ENCODE data around the gene GKN2.

The GKN2 gene, protein sequence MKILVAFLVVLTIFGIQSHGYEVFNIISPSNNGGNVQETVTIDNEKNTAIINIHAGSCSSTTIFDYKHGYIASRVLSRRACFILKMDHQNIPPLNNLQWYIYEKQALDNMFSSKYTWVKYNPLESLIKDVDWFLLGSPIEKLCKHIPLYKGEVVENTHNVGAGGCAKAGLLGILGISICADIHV

DNA sequence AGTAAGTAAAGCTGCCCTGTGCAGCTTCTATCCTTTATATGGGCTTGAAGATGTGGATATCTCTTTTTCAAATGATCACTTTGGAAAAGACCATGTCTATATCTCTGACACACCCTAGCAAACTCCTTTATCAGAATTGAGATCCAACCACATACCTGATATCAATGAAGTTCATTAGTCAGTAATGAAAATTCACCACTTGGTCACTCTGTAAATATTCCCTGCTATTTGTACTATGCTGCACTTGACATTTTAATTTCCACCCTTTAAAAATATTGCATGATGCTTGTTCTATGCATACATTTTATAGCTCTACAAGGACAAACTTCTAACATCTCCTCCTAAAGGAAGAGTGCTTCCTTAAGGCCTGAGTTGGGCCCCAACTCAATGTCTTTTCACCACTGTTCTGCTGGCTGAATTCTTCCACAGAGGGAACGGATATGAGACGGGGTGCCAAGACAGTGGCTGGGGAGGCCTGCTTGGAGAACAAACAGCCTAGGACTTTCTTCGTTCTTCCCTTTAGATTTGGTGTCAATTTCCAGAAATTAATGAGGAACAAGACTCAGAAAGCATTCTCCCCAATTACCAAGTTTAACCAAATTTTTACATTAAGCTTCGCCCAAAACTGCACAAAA is at the start of gene GKN2:
Gene GKN2 (minus strand): TSS at position 7 of the 635 bp plus-strand sequence. CDS start 32 bp downstream, outside the sequence.
- DNase-seq (ENCODE audit: low read depth) = no peak
- Histone ChIP-seq H3K4me1 (ENCODE audit: control insufficient read depth, insufficient read depth, low read length) (no peaks in the 10 kb centered on the region), H3K27me3 (replicated peaks; ENCODE audit: control insufficient read depth, insufficient read depth, low read length) (no peaks in the 10 kb centered on the region), H3K36me3 (ENCODE audit: control insufficient read depth, insufficient read depth, low read length, severe bottlenecking) (no peaks in the 10 kb centered on the region), H3K9ac (ENCODE audit: low read length) (no peak within 1 kb of the TSS), H3K4me3 (ENCODE audit: low read length) (no peak within 1 kb of the TSS), H3K9me3 (ENCODE audit: control insufficient read depth, low read length) (no peaks in the 10 kb centered on the region)

DNA sequence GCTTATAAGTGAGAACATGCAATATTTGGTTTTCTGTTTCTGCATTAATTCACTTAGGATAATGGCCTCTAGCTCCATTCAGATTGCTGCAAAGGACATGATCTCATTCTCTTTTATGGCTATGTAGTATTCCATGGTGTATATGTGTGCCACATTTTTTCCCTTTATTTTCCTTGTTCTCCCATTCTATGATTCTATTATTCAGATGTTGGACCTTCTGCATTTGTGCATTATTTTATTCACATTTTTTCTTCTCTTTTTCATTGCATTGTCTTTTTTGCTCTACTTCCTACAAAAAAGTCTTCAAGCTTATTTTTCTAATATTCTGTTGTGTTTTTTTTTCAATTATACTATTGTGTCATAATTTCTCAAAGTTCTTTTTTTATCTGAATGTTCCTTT is 49.2 kb upstream of the GKN2 start:
- H3K9me3 ChIP-seq (ENCODE audit: control insufficient read depth, low read length) = peaks cover 25% of the 10 kb centered on the region
- DNase-seq (ENCODE audit: low read depth) = no peak
- peaks cover 3% of the 10 kb centered on the region for H3K4me1 ChIP-seq (ENCODE audit: control insufficient read depth, insufficient read depth, low read length)
- H3K27me3 ChIP-seq (replicated peaks; ENCODE audit: control insufficient read depth, insufficient read depth, low read length) = no peaks in the 10 kb centered on the region
- H3K36me3 ChIP-seq (ENCODE audit: control insufficient read depth, insufficient read depth, low read length, severe bottlenecking) = no peaks in the 10 kb centered on the region
- peak overlapping the region; percentile 3 for H3K4me3 ChIP-seq (ENCODE audit: low read length)
- no peak overlapping the region for H3K9ac ChIP-seq (ENCODE audit: low read length)

DNA sequence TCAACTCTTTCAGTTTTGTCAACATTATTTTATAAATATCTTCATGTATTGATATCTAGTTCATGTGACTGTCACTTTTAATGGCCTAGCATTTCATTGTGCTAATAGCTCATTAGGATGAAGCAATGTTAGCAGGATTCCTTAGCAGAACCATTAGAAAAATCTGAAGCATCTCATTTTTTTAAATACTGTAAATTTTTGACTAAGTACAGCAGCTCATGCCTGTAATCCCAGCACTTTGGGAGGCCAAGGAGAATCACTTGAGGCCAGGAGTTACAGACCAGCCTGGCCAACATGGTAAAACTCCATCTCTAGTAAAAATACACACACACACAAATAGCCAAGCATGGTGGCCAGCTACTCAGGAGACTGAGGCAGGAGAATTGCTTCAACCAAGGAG is 44.7 kb upstream of the GKN2 start:
- Histone ChIP-seq H3K27me3 (replicated peaks; ENCODE audit: control insufficient read depth, insufficient read depth, low read length) (no peaks in the 10 kb centered on the region), H3K9ac (ENCODE audit: low read length) (no peak overlapping the region), H3K4me1 (ENCODE audit: control insufficient read depth, insufficient read depth, low read length) (peaks cover 18% of the 10 kb centered on the region), H3K36me3 (ENCODE audit: control insufficient read depth, insufficient read depth, low read length, severe bottlenecking) (no peaks in the 10 kb centered on the region), H3K4me3 (ENCODE audit: low read length) (no peak overlapping the region), H3K9me3 (ENCODE audit: control insufficient read depth, low read length) (peaks cover 18% of the 10 kb centered on the region)
- DNase-seq (ENCODE audit: low read depth) = peak; percentile 19

DNA sequence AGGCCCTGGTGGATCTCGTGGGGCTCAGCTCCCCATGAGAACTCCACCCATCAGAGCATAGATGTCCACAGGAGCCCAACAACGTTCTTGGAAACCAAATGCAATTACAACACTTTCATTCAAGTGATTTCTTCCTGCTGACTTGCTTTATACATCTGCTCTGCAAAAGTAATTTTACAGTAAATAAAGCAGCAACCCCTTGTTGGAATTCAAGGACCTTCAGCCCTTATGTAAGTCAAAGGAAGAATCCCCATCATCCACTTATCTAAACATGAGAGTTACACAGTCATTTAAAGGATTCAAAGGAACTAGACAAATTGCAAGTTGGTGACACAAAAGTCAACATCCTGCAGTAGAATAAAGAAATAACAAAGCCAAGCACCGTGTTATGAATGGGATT is 43.2 kb upstream of the GKN2 start:
- peak; percentile 11 for DNase-seq (ENCODE audit: low read depth)
- Histone ChIP-seq H3K9me3 (ENCODE audit: control insufficient read depth, low read length) (peaks cover 4% of the 10 kb centered on the region), H3K36me3 (ENCODE audit: control insufficient read depth, insufficient read depth, low read length, severe bottlenecking) (no peaks in the 10 kb centered on the region), H3K27me3 (replicated peaks; ENCODE audit: control insufficient read depth, insufficient read depth, low read length) (no peaks in the 10 kb centered on the region), H3K4me3 (ENCODE audit: low read length) (no peak overlapping the region), H3K4me1 (ENCODE audit: control insufficient read depth, insufficient read depth, low read length) (peaks cover 18% of the 10 kb centered on the region), H3K9ac (ENCODE audit: low read length) (no peak overlapping the region)

DNA sequence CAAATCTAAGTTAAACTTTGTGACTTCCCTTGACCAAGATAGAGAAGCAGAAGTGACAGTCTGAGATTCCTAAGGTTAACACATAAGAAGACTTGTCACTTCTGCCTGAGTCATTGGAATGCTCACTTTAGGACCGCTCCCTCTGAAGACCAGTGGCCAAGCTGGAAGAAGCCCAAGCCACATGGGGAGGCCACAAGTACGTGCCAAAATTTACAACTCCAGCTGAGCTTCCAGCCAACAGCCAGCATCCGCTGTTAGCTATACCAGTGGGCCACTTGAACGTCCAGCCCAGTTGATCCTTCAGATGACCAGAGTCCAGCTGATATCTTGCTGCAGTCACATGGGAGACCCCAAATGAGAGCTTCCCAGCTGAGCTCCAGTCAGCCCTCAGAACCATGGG is 42.2 kb upstream of the GKN2 start:
- H3K9me3 ChIP-seq (ENCODE audit: control insufficient read depth, low read length) = no peaks in the 10 kb centered on the region
- H3K9ac ChIP-seq (ENCODE audit: low read length) = no peak overlapping the region
- DNase-seq (ENCODE audit: low read depth) = no peak
- H3K27me3 ChIP-seq (replicated peaks; ENCODE audit: control insufficient read depth, insufficient read depth, low read length) = no peaks in the 10 kb centered on the region
- peaks cover 18% of the 10 kb centered on the region for H3K4me1 ChIP-seq (ENCODE audit: control insufficient read depth, insufficient read depth, low read length)
- no peaks in the 10 kb centered on the region for H3K36me3 ChIP-seq (ENCODE audit: control insufficient read depth, insufficient read depth, low read length, severe bottlenecking)
- no peak overlapping the region for H3K4me3 ChIP-seq (ENCODE audit: low read length)

DNA sequence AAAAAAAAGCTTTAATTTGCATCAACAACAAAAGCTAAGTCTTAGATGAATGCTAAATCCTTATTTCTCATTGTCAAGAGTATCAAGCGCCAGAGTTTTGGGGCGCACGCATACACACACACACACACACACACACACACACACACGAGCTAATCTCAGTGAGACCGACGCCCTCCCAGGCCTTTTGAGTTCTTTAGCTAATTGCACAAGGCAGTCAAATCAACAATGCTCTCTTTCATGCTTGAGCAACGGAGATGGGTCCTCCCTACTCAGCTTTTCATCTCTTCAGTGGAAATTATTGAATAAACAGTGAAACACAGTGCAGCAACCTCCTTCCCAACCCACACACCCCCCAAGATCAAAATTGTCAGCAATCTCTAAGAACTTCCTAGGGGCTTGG is 41.0 kb upstream of the GKN2 start:
- H3K36me3 ChIP-seq (ENCODE audit: control insufficient read depth, insufficient read depth, low read length, severe bottlenecking) = no peaks in the 10 kb centered on the region
- no peaks in the 10 kb centered on the region for H3K27me3 ChIP-seq (replicated peaks; ENCODE audit: control insufficient read depth, insufficient read depth, low read length)
- H3K9ac ChIP-seq (ENCODE audit: low read length) = no peak overlapping the region
- no peak for DNase-seq (ENCODE audit: low read depth)
- H3K4me1 ChIP-seq (ENCODE audit: control insufficient read depth, insufficient read depth, low read length) = peaks cover 18% of the 10 kb centered on the region
- no peak overlapping the region for H3K4me3 ChIP-seq (ENCODE audit: low read length)
- no peaks in the 10 kb centered on the region for H3K9me3 ChIP-seq (ENCODE audit: control insufficient read depth, low read length)

DNA sequence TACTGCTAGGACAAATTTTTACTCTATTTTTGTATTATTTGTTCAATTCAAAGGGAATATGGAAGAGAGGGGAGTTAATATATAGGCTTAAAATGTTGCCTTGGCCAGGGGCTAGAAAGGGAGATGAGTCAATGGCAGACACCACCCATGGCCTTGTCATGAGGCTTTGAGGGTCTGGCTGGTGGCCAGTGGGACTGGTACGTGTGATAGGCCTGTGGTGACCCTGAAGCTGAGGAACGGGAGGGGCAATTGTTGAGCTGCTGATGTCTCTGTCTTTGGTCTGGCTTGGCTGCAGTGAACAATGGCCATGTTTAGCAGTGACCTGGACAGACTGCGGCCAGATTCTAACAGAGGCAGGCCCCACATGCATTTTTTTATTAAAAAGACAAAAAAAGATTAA is 40.2 kb upstream of the GKN2 start:
- Histone ChIP-seq H3K4me1 (ENCODE audit: control insufficient read depth, insufficient read depth, low read length) (peaks cover 18% of the 10 kb centered on the region), H3K9me3 (ENCODE audit: control insufficient read depth, low read length) (no peaks in the 10 kb centered on the region), H3K27me3 (replicated peaks; ENCODE audit: control insufficient read depth, insufficient read depth, low read length) (no peaks in the 10 kb centered on the region), H3K9ac (ENCODE audit: low read length) (no peak overlapping the region), H3K36me3 (ENCODE audit: control insufficient read depth, insufficient read depth, low read length, severe bottlenecking) (no peaks in the 10 kb centered on the region), H3K4me3 (ENCODE audit: low read length) (no peak overlapping the region)
- DNase-seq (ENCODE audit: low read depth) = no peak

DNA sequence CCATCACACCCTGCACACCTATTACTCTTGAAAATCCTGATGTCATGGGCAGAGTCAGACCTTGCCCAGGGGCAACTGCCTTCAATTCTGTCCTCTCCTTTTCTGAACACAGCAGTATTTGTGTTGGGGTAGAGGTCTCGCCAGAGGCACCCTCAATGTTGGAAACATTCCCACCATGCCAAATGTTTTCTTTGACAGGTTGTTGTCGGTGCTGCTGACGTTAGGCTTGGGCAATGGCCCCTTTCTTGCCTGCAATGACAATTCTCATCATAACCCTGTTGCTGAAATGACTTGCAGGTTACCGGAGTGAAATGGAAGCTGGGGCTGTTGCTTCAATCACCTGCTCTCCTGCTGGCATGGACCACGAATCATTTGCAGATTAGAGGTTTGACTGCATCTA is 39.6 kb upstream of the GKN2 start:
- H3K9me3 ChIP-seq (ENCODE audit: control insufficient read depth, low read length) = no peaks in the 10 kb centered on the region
- H3K9ac ChIP-seq (ENCODE audit: low read length) = no peak overlapping the region
- no peak for DNase-seq (ENCODE audit: low read depth)

DNA sequence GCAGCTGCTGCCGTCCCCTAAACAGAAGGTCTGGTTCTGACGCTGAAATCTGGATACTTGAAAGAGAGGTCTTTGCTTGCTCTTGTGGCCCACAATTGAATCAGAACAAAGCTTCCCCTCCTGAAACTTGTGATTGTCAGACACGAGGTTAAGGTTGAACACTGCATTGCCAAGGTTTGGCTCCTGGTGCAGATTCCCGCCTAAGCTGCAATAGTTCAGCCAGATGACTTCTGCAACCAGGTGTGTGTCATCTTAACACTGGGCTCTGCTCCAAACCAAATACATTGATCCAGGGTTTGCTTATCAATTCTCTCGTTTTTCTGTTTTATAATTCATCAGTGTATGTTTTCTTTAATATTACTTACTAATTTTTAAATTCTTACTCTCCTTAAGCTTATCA is 36.3 kb upstream of the GKN2 start:
- Histone ChIP-seq H3K4me1 (ENCODE audit: control insufficient read depth, insufficient read depth, low read length) (peaks cover 14% of the 10 kb centered on the region), H3K36me3 (ENCODE audit: control insufficient read depth, insufficient read depth, low read length, severe bottlenecking) (no peaks in the 10 kb centered on the region), H3K9ac (ENCODE audit: low read length) (no peak overlapping the region), H3K9me3 (ENCODE audit: control insufficient read depth, low read length) (no peaks in the 10 kb centered on the region), H3K4me3 (ENCODE audit: low read length) (no peak overlapping the region), H3K27me3 (replicated peaks; ENCODE audit: control insufficient read depth, insufficient read depth, low read length) (no peaks in the 10 kb centered on the region)
- DNase-seq (ENCODE audit: low read depth) = no peak

More for the DNA sequence above, 39.6 kb upstream of the GKN2 start:
- H3K36me3 ChIP-seq (ENCODE audit: control insufficient read depth, insufficient read depth, low read length, severe bottlenecking) = no peaks in the 10 kb centered on the region
- H3K27me3 ChIP-seq (replicated peaks; ENCODE audit: control insufficient read depth, insufficient read depth, low read length) = no peaks in the 10 kb centered on the region
- peaks cover 21% of the 10 kb centered on the region for H3K4me1 ChIP-seq (ENCODE audit: control insufficient read depth, insufficient read depth, low read length)
- no peak overlapping the region for H3K4me3 ChIP-seq (ENCODE audit: low read length)

DNA sequence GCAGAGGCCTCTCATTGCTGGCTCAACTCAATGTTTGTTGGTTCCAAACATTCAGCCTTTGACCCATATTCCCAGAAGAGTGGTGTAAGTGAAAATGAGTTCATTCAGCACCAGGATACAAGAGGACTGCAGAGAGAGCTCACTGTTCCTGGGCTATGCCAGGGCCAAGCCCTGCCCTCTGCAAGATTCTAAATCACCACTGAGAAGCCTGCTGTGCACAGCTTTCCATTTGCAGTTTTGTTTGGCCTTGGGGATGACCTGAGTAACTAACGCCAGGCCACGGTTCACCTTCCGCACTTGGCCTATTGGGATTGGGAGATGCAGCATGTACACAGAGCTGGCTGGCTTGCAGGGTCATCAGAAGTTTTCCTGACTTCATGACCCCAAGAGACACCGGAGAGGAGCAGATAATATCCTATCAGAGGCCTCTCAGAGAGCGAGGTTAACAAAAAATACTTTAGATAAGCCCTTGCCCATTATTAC is 34.4 kb upstream of the GKN2 start:
- no peaks in the 10 kb centered on the region for H3K9me3 ChIP-seq (ENCODE audit: control insufficient read depth, low read length)
- H3K36me3 ChIP-seq (ENCODE audit: control insufficient read depth, insufficient read depth, low read length, severe bottlenecking) = no peaks in the 10 kb centered on the region
- peaks cover 14% of the 10 kb centered on the region for H3K4me1 ChIP-seq (ENCODE audit: control insufficient read depth, insufficient read depth, low read length)
- no peak for DNase-seq (ENCODE audit: low read depth)
- no peaks in the 10 kb centered on the region for H3K27me3 ChIP-seq (replicated peaks; ENCODE audit: control insufficient read depth, insufficient read depth, low read length)
- H3K9ac ChIP-seq (ENCODE audit: low read length) = peak overlapping the region; percentile 41
- peak overlapping the region; percentile 31 for H3K4me3 ChIP-seq (ENCODE audit: low read length)

DNA sequence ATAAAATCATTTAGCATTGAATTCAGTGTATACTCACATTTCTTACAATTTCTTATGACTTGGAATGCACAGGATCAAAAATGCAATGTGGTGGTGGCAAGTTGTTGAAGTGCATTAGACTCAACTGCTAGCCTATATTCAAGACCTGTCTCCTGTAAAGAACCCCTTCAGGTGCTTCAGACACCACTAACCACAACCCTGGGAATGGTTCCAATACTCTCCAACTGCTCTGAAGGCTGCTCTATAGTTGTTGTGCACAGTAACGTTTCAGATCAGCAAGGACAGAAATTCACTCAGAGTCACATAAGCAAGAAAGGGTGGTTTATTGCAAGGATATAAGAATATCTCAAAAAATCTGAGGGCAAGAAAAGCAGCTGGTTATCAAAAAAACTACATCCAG is 28.3 kb upstream of the GKN2 start:
- no peaks in the 10 kb centered on the region for H3K27me3 ChIP-seq (replicated peaks; ENCODE audit: control insufficient read depth, insufficient read depth, low read length)
- no peaks in the 10 kb centered on the region for H3K36me3 ChIP-seq (ENCODE audit: control insufficient read depth, insufficient read depth, low read length, severe bottlenecking)
- no peak for DNase-seq (ENCODE audit: low read depth)
- H3K9ac ChIP-seq (ENCODE audit: low read length) = no peak overlapping the region
- H3K4me1 ChIP-seq (ENCODE audit: control insufficient read depth, insufficient read depth, low read length) = no peaks in the 10 kb centered on the region
- H3K9me3 ChIP-seq (ENCODE audit: control insufficient read depth, low read length) = no peaks in the 10 kb centered on the region
- H3K4me3 ChIP-seq (ENCODE audit: low read length) = no peak overlapping the region

DNA sequence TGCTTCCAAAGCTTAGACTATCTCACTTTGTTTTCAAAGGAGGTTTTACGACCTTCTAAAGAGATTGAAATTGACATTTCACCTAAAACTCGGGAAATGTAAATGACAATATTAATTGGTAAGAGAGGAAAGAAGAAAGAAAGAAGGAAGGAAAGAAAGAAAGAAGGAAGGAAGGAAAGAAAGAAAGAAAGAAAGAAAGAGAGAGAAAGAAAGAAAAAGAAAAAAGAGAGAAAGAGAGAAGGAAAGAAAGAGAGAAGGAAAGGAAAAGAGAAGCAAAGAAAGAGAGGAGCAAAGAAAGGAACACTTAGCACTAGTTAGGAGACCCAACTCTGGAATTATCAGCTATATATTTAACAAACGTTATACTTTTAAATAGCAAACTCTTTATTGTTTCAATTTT is 25.4 kb upstream of the GKN2 start:
- no peak for DNase-seq (ENCODE audit: low read depth)
- no peaks in the 10 kb centered on the region for H3K36me3 ChIP-seq (ENCODE audit: control insufficient read depth, insufficient read depth, low read length, severe bottlenecking)

More for the DNA sequence above, 25.4 kb upstream of the GKN2 start:
- H3K4me1 ChIP-seq (ENCODE audit: control insufficient read depth, insufficient read depth, low read length) = no peaks in the 10 kb centered on the region
- H3K9me3 ChIP-seq (ENCODE audit: control insufficient read depth, low read length) = no peaks in the 10 kb centered on the region
- peaks cover 3% of the 10 kb centered on the region for H3K27me3 ChIP-seq (replicated peaks; ENCODE audit: control insufficient read depth, insufficient read depth, low read length)
- H3K9ac ChIP-seq (ENCODE audit: low read length) = no peak overlapping the region
- H3K4me3 ChIP-seq (ENCODE audit: low read length) = no peak overlapping the region
